GM18861 (cell line): Measurements from ENCODE around the gene BCR.
"Not testable (repeated sequence)": the region's sequence is repeated elsewhere in the genome, so short reads cannot be mapped to it uniquely, and the experiment has no call there.

Source experiments
- ATAC-seq: cut with Tn5 transposase; IDR thresholded peaks from one replicate; pipeline ENCODE4 v1.9.1; 2021; ENCODE audit not compliant: unreplicated experiment

Gene BCR

GRCh38 chr22:23309261-23309660, 129.0 kb downstream of the BCR start:
- not testable (repeated sequence) for ATAC-seq

- ATAC-seq = not testable (repeated sequence)
These were observed 130.3 kb downstream of the BCR start for GRCh38 chr22:23310443-23311097.

GRCh38 chr22:23311635-23312420, 131.5 kb downstream of the BCR start:
- not testable (repeated sequence) for ATAC-seq

- no peak for ATAC-seq
These were observed 133.7 kb downstream of the BCR start for GRCh38 chr22:23313791-23314567.

- ATAC-seq = no peak
These were observed 135.1 kb downstream of the BCR start for GRCh38 chr22:23315341-23315917.

- not testable (repeated sequence) for ATAC-seq
These were observed 136.3 kb downstream of the BCR start for GRCh38 chr22:23316596-23316995.

- not testable (repeated sequence) for ATAC-seq
These were observed 138.0 kb downstream of the BCR start for GRCh38 chr22:23318316-23318715.

- not testable (repeated sequence) for ATAC-seq
These were observed 142.3 kb downstream of the BCR start for GRCh38 chr22:23322497-23323080.

GRCh38 chr22:23323960-23324688, 143.8 kb downstream of the BCR start:
- not testable (repeated sequence) for ATAC-seq

GRCh38 chr22:23325183-23325582, 144.9 kb downstream of the BCR start:
- no peak for ATAC-seq

GRCh38 chr22:23333822-23334221, 153.5 kb downstream of the BCR start:
- ATAC-seq = not testable (repeated sequence)

GRCh38 chr22:23337672-23338071, 157.4 kb downstream of the BCR start:
- not testable (repeated sequence) for ATAC-seq

GRCh38 chr22:23341942-23342695, 161.8 kb downstream of the BCR start:
- ATAC-seq = not testable (repeated sequence)

GRCh38 chr22:23351321-23351720, 171.0 kb downstream of the BCR start:
- no peak for ATAC-seq

- no peak for ATAC-seq
These were observed 172.7 kb downstream of the BCR start for GRCh38 chr22:23353004-23353403.

GRCh38 chr22:23353696-23354095, 173.4 kb downstream of the BCR start:
- no peak for ATAC-seq

GRCh38 chr22:23356094-23356493, 175.8 kb downstream of the BCR start:
- ATAC-seq = no peak

GRCh38 chr22:23357053-23357452, 176.7 kb downstream of the BCR start:
- no peak for ATAC-seq

GRCh38 chr22:23359583-23360123, 179.3 kb downstream of the BCR start:
- no peak for ATAC-seq
